SK-N-SH (cell line): ENCODE measurements around the gene MAST1. TPM values are rescaled to one million over a fixed set of nuclear protein-coding genes. Genes with fewer than 3 reads are reported as not detected.

Experiments
- CTCF ChIA-PET: fragments of 300-600, 350-600 bp; formaldehyde crosslinking; extraction: SDS; loops from one replicate; lab custom pipeline; 2021; lab: Yijun Ruan, JAX
- POLR2A ChIA-PET: fragments of 350-600 bp; sonication (Branson Sonifier 250); formaldehyde crosslinking; extraction: SDS; loops from one replicate; lab custom pipeline; 2020; ENCODE audit warnings: antibody characterized with exemption, inconsistent platforms; lab: Yijun Ruan, JAX
- DNase-seq: peaks from one replicate; pipeline ENCODE4 v3.0.0; 2012
- H2AFZ ChIP-seq: fragments of 200-600 bp; sonication (generic); 2 replicates; pipeline ENCODE4 v1.8.1; 2016; ENCODE audit warnings: antibody characterized with exemption, mild to moderate bottlenecking, low read depth
- H3F3A ChIP-seq: fragments of 200-600 bp; sonication (generic); replicated peaks from 2 replicates; pipeline ENCODE3; 2016; ENCODE audit warnings: antibody characterized with exemption, mild to moderate bottlenecking; ENCODE audit not compliant: insufficient read depth
- H3K27ac ChIP-seq, 2 experiments: fragments of 200-500 bp in 1 of 2; fragments of 200-600 bp in 1 of 2; sonication (Bioruptor generic) in 1 of 2; sonication (generic), shearing (Covaris generic) in 1 of 2; 2 replicates each; pipeline versions ENCODE4 v1.5.1 to v1.6.1; 2014 to 2016; ENCODE audit warnings: low read depth in 2 of 2, inconsistent platforms in 1 of 2, low read length in 1 of 2, mild to moderate bottlenecking in 1 of 2, mixed read lengths in 1 of 2
- H3K27me3 ChIP-seq: fragments of 200-600 bp; sonication (generic), shearing (Covaris generic); 2 replicates; pipeline ENCODE4 v1.6.1; 2016; ENCODE audit warnings: mixed run types; ENCODE audit not compliant: insufficient read depth
- H3K36me3 ChIP-seq, 2 experiments: fragments of 200-500 bp in 1 of 2; fragments of 200-600 bp in 1 of 2; sonication (Bioruptor generic) in 1 of 2; sonication (generic) in 1 of 2; replicated peaks in 1 of 2; 2 replicates each; pipeline versions ENCODE3 to v1.5.1; 2014 to 2016; ENCODE audit warnings: low read length in 1 of 2, mild to moderate bottlenecking in 1 of 2; ENCODE audit not compliant: insufficient read depth in 2 of 2, control insufficient read depth in 1 of 2
- H3K4me1 ChIP-seq, 2 experiments: fragments of 200-500 bp in 1 of 2; fragments of 200-600 bp in 1 of 2; sonication (Bioruptor generic) in 1 of 2; sonication (generic), shearing (Covaris generic) in 1 of 2; 2 replicates each; pipeline versions ENCODE4 v1.5.1 to v1.6.1; 2014 to 2016; ENCODE audit warnings: low read depth in 1 of 2, low read length in 1 of 2, mixed run types in 1 of 2; ENCODE audit not compliant: insufficient read depth in 2 of 2, control insufficient read depth in 1 of 2
- H3K4me2 ChIP-seq: fragments of 200-600 bp; sonication (generic), shearing (Covaris generic); 2 replicates; pipeline ENCODE4 v1.6.1; 2017; ENCODE audit warnings: mixed run types
- H3K4me3 ChIP-seq, 2 experiments: fragments of 200-500 bp in 1 of 2; fragments of 200-600 bp in 1 of 2; sonication (Bioruptor generic) in 1 of 2; sonication (generic), shearing (Covaris generic) in 1 of 2; 2 replicates each; pipeline versions ENCODE4 v1.5.1 to v1.8.1; 2014 to 2016; ENCODE audit warnings: low read depth in 2 of 2, inconsistent platforms in 1 of 2, low read length in 1 of 2, mild to moderate bottlenecking in 1 of 2, mixed read lengths in 1 of 2, moderate library complexity in 1 of 2
- H3K79me2 ChIP-seq: fragments of 200-600 bp; sonication (generic); 2 replicates; pipeline ENCODE4 v1.8.1; 2017; ENCODE audit warnings: mild to moderate bottlenecking; ENCODE audit not compliant: insufficient read depth
- H3K9ac ChIP-seq: fragments of 200-600 bp; sonication (generic); 2 replicates; pipeline ENCODE4 v1.6.1; 2017; ENCODE audit warnings: mixed run types
- H3K9me2 ChIP-seq: fragments of 200-600 bp; sonication (generic); 2 replicates; pipeline ENCODE4 v1.6.1; 2017; ENCODE audit warnings: mixed run types
- H3K9me3 ChIP-seq: fragments of 200-600 bp; sonication (generic); 2 replicates; pipeline ENCODE4 v1.6.1; 2017; ENCODE audit warnings: mixed run types, mild to moderate bottlenecking, moderate library complexity
- H4K20me1 ChIP-seq: fragments of 200-600 bp; sonication (generic); 2 replicates; pipeline ENCODE4 v1.6.1; 2017; ENCODE audit warnings: mild to moderate bottlenecking, mixed run types; ENCODE audit not compliant: insufficient read depth
- ELF1 ChIP-seq: IDR thresholded peaks from 2 replicates; pipeline ENCODE4 v1.4.0; 2012
- EP300 ChIP-seq, 2 experiments: IDR thresholded peaks; 2 replicates each; pipeline versions ENCODE4 v1.4.0 to v1.6.1; 2012; ENCODE audit warnings: borderline replicate concordance in 1 of 2, low read depth in 1 of 2, low read length in 1 of 2
- EZH2phosphoT487 ChIP-seq: fragments of 200-600 bp; sonication (generic); IDR thresholded peaks from 2 replicates; pipeline ENCODE4 v1.6.1; 2017; ENCODE audit warnings: low read depth, mixed run types, mild to moderate bottlenecking, antibody characterized with exemption, moderate library complexity, borderline replicate concordance
- FOSL2 ChIP-seq: IDR thresholded peaks from 2 replicates; pipeline ENCODE4 v1.4.0; 2012; ENCODE audit warnings: low read depth, mild to moderate bottlenecking, moderate library complexity, borderline replicate concordance
- FOXM1 ChIP-seq: IDR thresholded peaks from 2 replicates; pipeline ENCODE4 v1.4.0; 2012; ENCODE audit warnings: low read depth, mild to moderate bottlenecking
- GABPA ChIP-seq: IDR thresholded peaks from 2 replicates; pipeline ENCODE4 v1.4.0; 2012; ENCODE audit warnings: low read depth, mild to moderate bottlenecking
- GATA2 ChIP-seq: sonication (generic); formaldehyde crosslinking; IDR thresholded peaks from 2 replicates; pipeline ENCODE4 v1.5.0; 2020; ENCODE audit warnings: mild to moderate bottlenecking, missing genetic modification reagents
- IRF3 ChIP-seq: fragments of 150-350 bp; IDR thresholded peaks from 2 replicates; pipeline ENCODE4 v1.6.1; 2016; ENCODE audit warnings: mild to moderate bottlenecking, low read depth, low read length
- JUND ChIP-seq: IDR thresholded peaks from 2 replicates; pipeline ENCODE4 v1.4.0; 2012
- MEF2A ChIP-seq: IDR thresholded peaks from 2 replicates; pipeline ENCODE4 v1.4.0; 2012; ENCODE audit warnings: low read depth, borderline replicate concordance
- MXI1 ChIP-seq: IDR thresholded peaks from 2 replicates; pipeline ENCODE4 v1.6.1; 2012; ENCODE audit warnings: mild to moderate bottlenecking, low read depth, low read length, improper control_type of control experiment
- NFIC ChIP-seq: IDR thresholded peaks from 2 replicates; pipeline ENCODE4 v1.4.0; 2012; ENCODE audit warnings: borderline replicate concordance
- POLR2AphosphoS5 ChIP-seq: IDR thresholded peaks from 2 replicates; pipeline ENCODE4 v1.6.1; 2012; ENCODE audit warnings: low read depth, low read length
- RCOR1 ChIP-seq: fragments of 150-350 bp; IDR thresholded peaks from 2 replicates; pipeline ENCODE4 v1.6.1; 2017; ENCODE audit warnings: antibody characterized with exemption, low read length
- RFX5 ChIP-seq: IDR thresholded peaks from 2 replicates; pipeline ENCODE4 v1.6.1; 2012; ENCODE audit warnings: mild to moderate bottlenecking, improper control_type of control experiment, low read length
- TCF12 ChIP-seq: IDR thresholded peaks from 2 replicates; pipeline ENCODE4 v1.4.0; 2012
- TEAD4 ChIP-seq: IDR thresholded peaks from 2 replicates; pipeline ENCODE4 v1.4.0; 2012; ENCODE audit warnings: mild to moderate bottlenecking, borderline replicate concordance; ENCODE audit not compliant: insufficient read depth
- USF1 ChIP-seq: IDR thresholded peaks from 2 replicates; pipeline ENCODE4 v1.4.0; 2012; ENCODE audit warnings: low read depth, borderline replicate concordance
- YY1 ChIP-seq: IDR thresholded peaks from 2 replicates; pipeline ENCODE4 v1.4.0; 2012; ENCODE audit warnings: low read depth, mild to moderate bottlenecking
- WGBS: methylation state at CpG from one replicate; pipeline ENCODE4 v1.1.6; 2017; ENCODE audit warnings: low lambda C conversion rate; 5-methylcytosine and 5-hydroxymethylcytosine counted together
- polyA plus RNA-seq, 3 experiments: library from polyadenylated mRNA; depleted of rRNA; stranded (reverse); fragments of >200 nt; gene quantifications; 2 replicates each; pipeline ENCODE4 v1.2.3, GENCODE V29; 2012
- TF ChIP-seq, protein P1 (sequence below): fragments of 200-600 bp; sonication (generic); IDR thresholded peaks from 2 replicates; pipeline ENCODE4 v1.6.1; 2017; ENCODE audit warnings: antibody characterized with exemption, mild to moderate bottlenecking, moderate library complexity

Gene MAST1
- polyA plus RNA-seq, 1 of the 3 experiments (the other 2 are of a cell fraction): 9.7 TPM

DNA sequence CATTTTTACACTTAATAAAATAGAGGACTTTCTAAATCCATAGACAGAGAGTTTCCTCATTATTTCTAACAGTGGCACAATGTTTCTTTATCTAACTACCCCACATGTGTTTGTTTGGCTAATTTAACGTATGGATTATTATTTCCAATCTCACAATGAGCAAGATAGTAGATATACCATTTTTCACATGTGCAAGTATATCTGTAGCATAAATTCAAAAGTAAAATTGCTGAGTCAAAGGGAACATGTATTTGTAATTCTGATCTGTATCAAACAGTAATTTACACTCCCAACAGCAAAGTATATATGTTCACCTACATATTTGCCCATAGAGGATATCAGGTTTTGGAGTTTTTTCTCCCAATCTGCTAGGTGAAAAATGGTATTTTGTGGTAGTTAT, 18.3 kb downstream of the MAST1 start (continued):
- no peak for TF ChIP-seq RCOR1

DNA sequence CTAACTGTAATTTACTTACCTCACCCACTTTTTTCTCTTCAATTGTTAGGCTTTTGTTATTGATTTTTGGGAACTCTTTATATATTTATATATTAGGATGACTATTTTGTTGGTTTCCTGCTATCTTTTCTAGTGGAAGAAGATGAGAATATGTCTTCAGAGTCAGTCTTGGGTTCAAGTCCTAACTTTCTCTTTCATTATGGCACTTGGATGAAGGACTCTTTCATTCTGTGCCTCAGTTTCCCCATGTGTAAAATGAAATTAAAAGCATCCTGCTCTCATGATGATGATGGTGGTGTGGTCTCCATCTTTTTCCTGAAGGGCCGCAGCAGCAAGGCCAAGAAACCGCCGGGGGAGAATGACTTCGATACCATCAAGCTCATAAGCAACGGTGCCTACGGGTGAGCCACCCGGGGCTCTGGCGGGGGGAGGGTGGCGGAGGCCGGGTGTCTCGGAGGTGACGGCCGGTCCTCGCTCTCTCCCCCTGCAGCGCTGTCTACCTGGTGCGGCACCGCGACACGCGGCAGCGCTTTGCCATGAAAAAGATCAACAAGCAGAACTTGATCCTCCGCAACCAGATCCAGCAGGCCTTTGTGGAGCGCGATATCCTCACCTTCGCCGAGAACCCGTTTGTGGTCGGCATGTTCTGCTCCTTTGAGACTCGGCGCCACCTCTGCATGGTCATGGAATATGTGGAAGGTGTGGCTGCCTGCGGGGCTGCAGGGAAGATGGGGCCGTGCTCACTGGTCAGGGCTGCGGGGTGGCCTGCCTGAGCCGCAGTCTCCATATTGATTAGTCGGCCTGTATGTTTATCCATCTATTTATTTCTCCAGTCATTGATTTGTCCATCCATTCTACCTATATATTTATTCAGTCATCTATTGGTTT, 20.0 kb downstream of the MAST1 start:
- Histone ChIP-seq H3K4me2 (no peak overlapping the region), H3K36me3 (no peaks in the 10 kb centered on the region), H3K27me3 (no peaks in the 10 kb centered on the region), H3K4me1 (no peaks in the 10 kb centered on the region), H3K79me2 (no peaks in the 10 kb centered on the region), H4K20me1 (no peaks in the 10 kb centered on the region), H3K4me3 (no peak overlapping the region), H2AFZ (no peak overlapping the region), H3K27ac (no peak overlapping the region)
- CTCF ChIA-PET: interaction anchor here (0.9 to 7.9 kb wide), 4 partner anchors 10 to 107 kb away, joined by 3 to 69 read pairs (median 12); no protein-coding TSS in a partner anchor
- no peak for DNase-seq
- TF ChIP-seq RCOR1 (no peak), USF1 (no peak), MXI1 (no peak), EP300 (IDR thresholded peaks at IDR 0.05; ENCODE audit: borderline replicate concordance in 1 of 2, low read depth in 1 of 2, low read length in 1 of 2) (no peak), TCF12 (no peak), EZH2phosphoT487 (no peak)
- TF ChIP-seq, protein P1, sequence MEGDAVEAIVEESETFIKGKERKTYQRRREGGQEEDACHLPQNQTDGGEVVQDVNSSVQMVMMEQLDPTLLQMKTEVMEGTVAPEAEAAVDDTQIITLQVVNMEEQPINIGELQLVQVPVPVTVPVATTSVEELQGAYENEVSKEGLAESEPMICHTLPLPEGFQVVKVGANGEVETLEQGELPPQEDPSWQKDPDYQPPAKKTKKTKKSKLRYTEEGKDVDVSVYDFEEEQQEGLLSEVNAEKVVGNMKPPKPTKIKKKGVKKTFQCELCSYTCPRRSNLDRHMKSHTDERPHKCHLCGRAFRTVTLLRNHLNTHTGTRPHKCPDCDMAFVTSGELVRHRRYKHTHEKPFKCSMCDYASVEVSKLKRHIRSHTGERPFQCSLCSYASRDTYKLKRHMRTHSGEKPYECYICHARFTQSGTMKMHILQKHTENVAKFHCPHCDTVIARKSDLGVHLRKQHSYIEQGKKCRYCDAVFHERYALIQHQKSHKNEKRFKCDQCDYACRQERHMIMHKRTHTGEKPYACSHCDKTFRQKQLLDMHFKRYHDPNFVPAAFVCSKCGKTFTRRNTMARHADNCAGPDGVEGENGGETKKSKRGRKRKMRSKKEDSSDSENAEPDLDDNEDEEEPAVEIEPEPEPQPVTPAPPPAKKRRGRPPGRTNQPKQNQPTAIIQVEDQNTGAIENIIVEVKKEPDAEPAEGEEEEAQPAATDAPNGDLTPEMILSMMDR: no peak
- TF ChIP-seq, all 33 proteins: peak for 0
- no peak overlapping the region for H3K9ac ChIP-seq
- no peaks in the 10 kb centered on the region for H3K9me2 ChIP-seq
- H3K9me3 ChIP-seq: no peaks in the 10 kb centered on the region
- WGBS: 92% methylated on average over 34 of the region's 35 CpGs
- POLR2A ChIA-PET: no interaction called here
- peaks cover 6% of the 10 kb centered on the region for H3F3A ChIP-seq

- Histone ChIP-seq H3K9ac (no peak overlapping the region), H3K4me2 (no peak overlapping the region), H2AFZ (no peak overlapping the region), H3K27ac (no peak overlapping the region), H3K4me1 (no peaks in the 10 kb centered on the region), H3K27me3 (no peaks in the 10 kb centered on the region), H3K36me3 (no peaks in the 10 kb centered on the region), H3K9me3 (no peaks in the 10 kb centered on the region), H3F3A (peaks cover 10% of the 10 kb centered on the region), H4K20me1 (no peaks in the 10 kb centered on the region), H3K79me2 (no peaks in the 10 kb centered on the region), H3K9me2 (no peaks in the 10 kb centered on the region), H3K4me3 (no peak overlapping the region)
- ChIA-PET POLR2A (no interaction called here), CTCF (interaction anchor here (0.6 to 7.9 kb wide), 3 partner anchors 11 to 226 kb away, joined by 3 to 69 read pairs (median 3); no protein-coding TSS in a partner anchor)
- TF ChIP-seq USF1 (no peak), RFX5 (no peak), TEAD4 (no peak), NFIC (no peak), POLR2AphosphoS5 (no peak), TCF12 (no peak), MEF2A (no peak), YY1 (no peak), MXI1 (no peak), FOSL2 (no peak), FOXM1 (no peak), GATA2 (CRISPR knock-in tag) (no peak), IRF3 (no peak), JUND (no peak), EZH2phosphoT487 (no peak), ELF1 (no peak), GABPA (no peak)
- no peak for DNase-seq
- 87% methylated on average over 6 of the region's 7 CpGs for WGBS
These were observed 21.2 kb downstream of the MAST1 start for GRCh38 chr19:12859546-12859945.
